Liver (tissue), 9 donors: Measurements from ENCODE around the gene GIMAP1. TPM values are rescaled to one million over a fixed set of nuclear protein-coding genes. Genes with fewer than 3 reads are reported as not detected.

Experiments
- DNase-seq: peaks from one replicate; pipeline ENCODE4 v3.0.0-alpha.2; 2017; ENCODE audit warnings: low spot score
- H3K27ac ChIP-seq, 2 donors: one replicate each; pipeline ENCODE4 v1.7.0; 2013; ENCODE audit warnings: inconsistent platforms in 2 of 2, low read length in 2 of 2, control low read depth in 1 of 2, low read depth in 1 of 2, mild to moderate bottlenecking in 1 of 2
- H3K27me3 ChIP-seq, 4 donors: one replicate each; pipeline versions ENCODE4 v1.6.1 to v1.7.0; 2013; ENCODE audit warnings: low read length in 3 of 4, inconsistent platforms in 1 of 4, mild to moderate bottlenecking in 1 of 4, moderate library complexity in 1 of 4; ENCODE audit not compliant: control insufficient read depth in 4 of 4, insufficient read depth in 4 of 4
- H3K36me3 ChIP-seq, 4 donors: one replicate each; pipeline versions ENCODE4 v1.6.1 to v1.7.0; 2013; ENCODE audit warnings: low read length in 3 of 4, mild to moderate bottlenecking in 3 of 4, low read depth in 1 of 4, moderate library complexity in 1 of 4; ENCODE audit not compliant: control insufficient read depth in 4 of 4, insufficient read depth in 3 of 4
- H3K4me1 ChIP-seq, 4 donors: one replicate each; pipeline versions ENCODE4 v1.6.1 to v1.7.0; 2013; ENCODE audit warnings: low read length in 3 of 4, mild to moderate bottlenecking in 3 of 4, moderate library complexity in 1 of 4; ENCODE audit not compliant: control insufficient read depth in 4 of 4, insufficient read depth in 4 of 4
- H3K4me3 ChIP-seq, 3 donors: one replicate each; pipeline versions ENCODE4 v1.6.1 to v1.7.0; 2013; ENCODE audit warnings: low read length in 3 of 3, control low read depth in 1 of 3, low read depth in 1 of 3, mild to moderate bottlenecking in 1 of 3
- H3K9ac ChIP-seq, 2 donors: one replicate each; pipeline ENCODE4 v1.7.0; 2013; ENCODE audit warnings: low read length in 2 of 2, mild to moderate bottlenecking in 2 of 2, moderate library complexity in 2 of 2, control low read depth in 1 of 2, low read depth in 1 of 2
- H3K9me3 ChIP-seq, 4 donors: one replicate each; pipeline versions ENCODE4 v1.6.1 to v1.7.0; 2013; ENCODE audit warnings: low read length in 3 of 4; ENCODE audit not compliant: control insufficient read depth in 4 of 4
- CTCF ChIP-seq: fragments of 150-350 bp; IDR thresholded peaks from 2 replicates; pipeline ENCODE4 v1.5.1; 2017; ENCODE audit warnings: improper control_type of control experiment, low read depth, low read length; ENCODE audit not compliant: missing input control
- EGR1 ChIP-seq, 2 donors: IDR thresholded peaks; 2 replicates each; pipeline ENCODE4 v1.6.1; 2016 to 2018; ENCODE audit warnings: antibody characterized with exemption in 2 of 2, low read depth in 2 of 2
- FOXA1 ChIP-seq: IDR thresholded peaks from 2 replicates; pipeline ENCODE4 v1.6.1; 2016; ENCODE audit warnings: antibody characterized with exemption
- FOXA2 ChIP-seq: IDR thresholded peaks from 2 replicates; pipeline ENCODE4 v1.6.1; 2016; ENCODE audit warnings: antibody characterized with exemption
- GABPA ChIP-seq, 2 donors: IDR thresholded peaks in 1 of 2; conservative IDR thresholded peaks in 1 of 2; 2 replicates each; pipeline ENCODE4 v1.6.1; 2016; ENCODE audit warnings: antibody characterized with exemption in 2 of 2, mild to moderate bottlenecking in 1 of 2, moderate library complexity in 1 of 2
- HNF4A ChIP-seq, 2 donors: conservative IDR thresholded peaks; 2 replicates each; pipeline ENCODE4 v1.6.1; 2016; ENCODE audit warnings: antibody characterized with exemption in 2 of 2, mild to moderate bottlenecking in 2 of 2
- HNF4G ChIP-seq: IDR thresholded peaks from 2 replicates; pipeline ENCODE4 v1.6.1; 2016; ENCODE audit warnings: antibody characterized with exemption
- JUND ChIP-seq, 2 donors: IDR thresholded peaks; 2 replicates each; pipeline ENCODE4 v1.6.1; 2016; ENCODE audit warnings: antibody characterized with exemption in 2 of 2
- MAX ChIP-seq: IDR thresholded peaks from 2 replicates; pipeline ENCODE4 v1.6.1; 2016; ENCODE audit warnings: antibody characterized with exemption
- NR2F2 ChIP-seq: IDR thresholded peaks from 2 replicates; pipeline ENCODE4 v1.6.1; 2016; ENCODE audit warnings: antibody characterized with exemption
- RAD21 ChIP-seq, 2 donors: IDR thresholded peaks; 2 replicates each; pipeline ENCODE4 v1.6.1; 2016; ENCODE audit warnings: antibody characterized with exemption in 2 of 2, mild to moderate bottlenecking in 2 of 2
- RXRA ChIP-seq, 2 donors: IDR thresholded peaks; 2 replicates each; pipeline ENCODE4 v1.6.1; 2017 to 2018; ENCODE audit warnings: antibody characterized with exemption in 2 of 2, mild to moderate bottlenecking in 1 of 2
- SP1 ChIP-seq: IDR thresholded peaks from 2 replicates; pipeline ENCODE4 v1.6.1; 2018; ENCODE audit warnings: antibody characterized with exemption, mild to moderate bottlenecking
- TAF1 ChIP-seq: conservative IDR thresholded peaks from 2 replicates; pipeline ENCODE4 v1.6.1; 2016; ENCODE audit warnings: antibody characterized with exemption, mild to moderate bottlenecking
- YY1 ChIP-seq: IDR thresholded peaks from 2 replicates; pipeline ENCODE4 v1.6.1; 2016; ENCODE audit warnings: antibody characterized with exemption, mild to moderate bottlenecking
- ZBTB33 ChIP-seq: IDR thresholded peaks from 2 replicates; pipeline ENCODE4 v1.6.1; 2016; ENCODE audit warnings: antibody characterized with exemption
- WGBS: extraction: QIAGEN DNeasy Blood & Tissue Kit; methylation state at CpG from one replicate; pipeline ENCODE4 v1.1.7; 2013; 5-methylcytosine and 5-hydroxymethylcytosine counted together
- polyA plus RNA-seq, 2 donors: library from polyadenylated mRNA; stranded (reverse) in 1 of 2; unstranded in 1 of 2; fragments of 200-250 nt in 1 of 2; fragments of >200 nt in 1 of 2; fragmentation: Nextera tagmentation in 1 of 2; extraction: Ambion mirVana in 1 of 2; gene quantifications; one replicate each; pipeline versions ENCODE4 v1.2.1 to v1.2.3, GENCODE V29; 2013 to 2015
- total RNA-seq, 2 donors: library from RNA; depleted of rRNA; stranded (reverse); fragments of >200 nt; gene quantifications; one replicate each; pipeline ENCODE4 v1.2.3, GENCODE V29; 2014
- TF ChIP-seq, protein P1 (sequence below): IDR thresholded peaks from 2 replicates; pipeline ENCODE4 v1.6.1; 2016; ENCODE audit warnings: antibody characterized with exemption
- TF ChIP-seq, protein P2 (sequence below): IDR thresholded peaks from 2 replicates; pipeline ENCODE4 v1.6.1; 2016; ENCODE audit warnings: antibody characterized with exemption, mild to moderate bottlenecking
- donor health status: healthy.
- donor health status: healthy.
- donor health status: healthy.
- donor health status: healthy.
- donor health status: healthy.

The GIMAP1 gene
- total and polyA plus RNA-seq, 4 donors = 1.5 to 3.8 (median 2.5) TPM

DNA sequence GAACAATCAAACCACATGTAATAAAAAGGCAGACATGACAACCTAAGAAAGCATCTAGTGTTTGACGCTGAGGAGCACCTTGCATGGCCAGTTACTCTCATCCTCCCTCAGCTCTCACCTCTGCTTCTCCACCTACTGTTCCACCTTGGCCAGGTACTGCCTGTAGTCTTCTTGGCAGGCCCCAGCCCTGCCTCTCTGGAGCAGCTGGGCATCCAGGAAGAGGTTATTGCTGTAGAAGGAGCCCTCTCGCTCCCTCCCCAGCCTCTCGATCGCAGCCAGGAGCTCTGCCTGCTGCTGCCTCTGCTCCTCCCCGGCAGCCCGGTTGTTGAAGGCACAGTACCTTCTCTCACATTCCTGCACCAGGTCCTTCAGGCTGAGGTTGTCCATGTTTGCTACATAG lies 30.5 kb downstream of the GIMAP1 start:
- 89% methylated on average over 6 of the region's 6 CpGs for WGBS
- Histone ChIP-seq H3K27me3 (no peaks in the 10 kb centered on the region), H3K9ac (no peak overlapping the region), H3K27ac (no peak overlapping the region), H3K36me3 (no peaks in the 10 kb centered on the region), H3K4me1 (peaks cover 0 to 21% (median 3%) of the 10 kb centered on the region in 4 donors), H3K4me3 (no peak overlapping the region), H3K9me3 (no peaks in the 10 kb centered on the region)
- no peak for DNase-seq
- TF ChIP-seq FOXA2 (no peak), TAF1 (no peak), SP1 (no peak), ZBTB33 (no peak), RAD21 (IDR thresholded peaks at IDR 0.05) (no peak), HNF4A (conservative IDR thresholded peaks at IDR 0.05) (no peak), MAX (no peak)

- Histone ChIP-seq H3K27me3 (no peaks in the 10 kb centered on the region), H3K4me3 (no peak overlapping the region), H3K27ac (no peak overlapping the region), H3K36me3 (no peaks in the 10 kb centered on the region), H3K9me3 (no peaks in the 10 kb centered on the region), H3K9ac (no peak overlapping the region), H3K4me1 (peaks cover 0 to 19% (median 3%) of the 10 kb centered on the region in 4 donors)
- DNase-seq = no peak
- 89% methylated on average over 4 of the region's 4 CpGs for WGBS
- TF ChIP-seq ZBTB33 (no peak), YY1 (no peak), JUND (IDR thresholded peaks at IDR 0.05) (no peak), RXRA (IDR thresholded peaks at IDR 0.05) (no peak), TAF1 (no peak), FOXA2 (no peak), SP1 (no peak), GABPA (IDR thresholded peaks at IDR 0.05 in 1 of 2, conservative IDR thresholded peaks at IDR 0.05 in 1 of 2) (no peak), CTCF (no peak), RAD21 (IDR thresholded peaks at IDR 0.05) (no peak), HNF4G (no peak), EGR1 (IDR thresholded peaks at IDR 0.05; ENCODE audit: low read depth in 2 of 2) (no peak), FOXA1 (no peak), HNF4A (conservative IDR thresholded peaks at IDR 0.05) (no peak), NR2F2 (no peak), MAX (no peak)
- TF ChIP-seq, protein P1, sequence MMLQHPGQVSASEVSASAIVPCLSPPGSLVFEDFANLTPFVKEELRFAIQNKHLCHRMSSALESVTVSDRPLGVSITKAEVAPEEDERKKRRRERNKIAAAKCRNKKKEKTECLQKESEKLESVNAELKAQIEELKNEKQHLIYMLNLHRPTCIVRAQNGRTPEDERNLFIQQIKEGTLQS = no peak
- TF ChIP-seq, protein P2, sequence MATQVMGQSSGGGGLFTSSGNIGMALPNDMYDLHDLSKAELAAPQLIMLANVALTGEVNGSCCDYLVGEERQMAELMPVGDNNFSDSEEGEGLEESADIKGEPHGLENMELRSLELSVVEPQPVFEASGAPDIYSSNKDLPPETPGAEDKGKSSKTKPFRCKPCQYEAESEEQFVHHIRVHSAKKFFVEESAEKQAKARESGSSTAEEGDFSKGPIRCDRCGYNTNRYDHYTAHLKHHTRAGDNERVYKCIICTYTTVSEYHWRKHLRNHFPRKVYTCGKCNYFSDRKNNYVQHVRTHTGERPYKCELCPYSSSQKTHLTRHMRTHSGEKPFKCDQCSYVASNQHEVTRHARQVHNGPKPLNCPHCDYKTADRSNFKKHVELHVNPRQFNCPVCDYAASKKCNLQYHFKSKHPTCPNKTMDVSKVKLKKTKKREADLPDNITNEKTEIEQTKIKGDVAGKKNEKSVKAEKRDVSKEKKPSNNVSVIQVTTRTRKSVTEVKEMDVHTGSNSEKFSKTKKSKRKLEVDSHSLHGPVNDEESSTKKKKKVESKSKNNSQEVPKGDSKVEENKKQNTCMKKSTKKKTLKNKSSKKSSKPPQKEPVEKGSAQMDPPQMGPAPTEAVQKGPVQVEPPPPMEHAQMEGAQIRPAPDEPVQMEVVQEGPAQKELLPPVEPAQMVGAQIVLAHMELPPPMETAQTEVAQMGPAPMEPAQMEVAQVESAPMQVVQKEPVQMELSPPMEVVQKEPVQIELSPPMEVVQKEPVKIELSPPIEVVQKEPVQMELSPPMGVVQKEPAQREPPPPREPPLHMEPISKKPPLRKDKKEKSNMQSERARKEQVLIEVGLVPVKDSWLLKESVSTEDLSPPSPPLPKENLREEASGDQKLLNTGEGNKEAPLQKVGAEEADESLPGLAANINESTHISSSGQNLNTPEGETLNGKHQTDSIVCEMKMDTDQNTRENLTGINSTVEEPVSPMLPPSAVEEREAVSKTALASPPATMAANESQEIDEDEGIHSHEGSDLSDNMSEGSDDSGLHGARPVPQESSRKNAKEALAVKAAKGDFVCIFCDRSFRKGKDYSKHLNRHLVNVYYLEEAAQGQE = no peak
Measured at GRCh38 chr7:150748376-150748775, 32.0 kb downstream of the GIMAP1 start.
